Activated naive CD4-positive, alpha-beta T cell treated with Interleukin-2 at 50 U/mL for 16 hours (primary cell): Measurements from ENCODE around the gene DNAJC3.
"Not testable (repeated sequence)": the region's sequence is repeated elsewhere in the genome, so short reads cannot be mapped to it uniquely, and the experiment has no call there.

Source experiments
- DNase-seq: peaks from one replicate; pipeline ENCODE4 v3.0.0-alpha.2; 2020

DNAJC3 gene

GRCh38 chr13:95676105-95676761 lies 706 bp upstream of the DNAJC3 start:
- peak; percentile 26 for DNase-seq

DNA sequence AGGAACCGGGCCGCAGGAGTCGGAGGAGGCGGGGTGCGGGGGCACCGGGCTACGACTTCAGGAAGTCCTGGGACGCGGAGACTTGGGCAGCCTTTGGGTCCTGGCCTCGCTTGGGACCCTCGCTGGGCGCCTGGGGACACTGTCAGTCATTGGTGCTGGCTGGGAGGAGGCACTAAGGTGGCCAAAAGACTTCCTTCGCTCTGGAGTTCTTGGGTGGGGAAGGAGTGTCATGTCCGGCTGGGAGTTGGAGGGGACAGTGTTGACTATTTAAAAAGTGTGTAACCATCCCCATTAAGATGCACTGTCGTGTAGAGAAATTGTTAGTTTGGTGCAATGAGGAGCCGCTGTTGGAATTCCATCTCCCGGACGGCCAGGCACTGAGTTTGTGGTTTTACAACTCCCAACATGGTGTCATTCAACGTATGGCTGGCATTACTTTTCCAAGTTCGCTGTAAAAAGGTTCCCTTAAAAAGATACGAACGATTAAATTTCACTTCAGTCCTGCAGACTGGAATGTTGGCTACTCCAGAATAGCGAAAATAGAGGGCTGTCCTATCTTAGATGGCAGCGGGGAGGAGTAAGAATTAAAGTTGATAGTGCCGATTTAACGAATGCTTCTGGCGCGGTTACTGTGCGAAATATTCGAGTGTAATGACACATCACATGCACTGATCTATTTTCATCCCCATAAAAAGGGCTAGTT lies 776 bp downstream of the DNAJC3 start:
- DNase-seq = no peak

DNA sequence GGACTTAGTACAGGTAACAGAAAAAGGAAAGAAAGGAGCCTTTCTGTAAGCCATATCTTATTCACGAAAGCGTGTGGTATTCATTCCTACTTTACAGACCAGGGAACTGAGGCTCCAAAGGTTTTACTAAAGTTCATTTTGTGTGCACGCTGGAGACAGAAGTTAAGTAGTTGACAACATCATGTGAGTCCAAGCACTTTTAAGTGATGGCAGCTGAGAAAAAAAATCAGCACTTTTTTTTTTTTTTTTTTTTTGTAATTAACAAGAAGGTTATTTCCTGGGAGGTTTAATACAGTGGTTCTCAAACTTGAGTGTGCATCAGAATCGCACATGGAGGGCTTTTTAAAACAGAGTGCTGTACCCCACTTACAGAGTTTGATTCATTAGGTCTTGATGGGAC lies 2.0 kb downstream of the DNAJC3 start:
- DNase-seq = no peak

DNA sequence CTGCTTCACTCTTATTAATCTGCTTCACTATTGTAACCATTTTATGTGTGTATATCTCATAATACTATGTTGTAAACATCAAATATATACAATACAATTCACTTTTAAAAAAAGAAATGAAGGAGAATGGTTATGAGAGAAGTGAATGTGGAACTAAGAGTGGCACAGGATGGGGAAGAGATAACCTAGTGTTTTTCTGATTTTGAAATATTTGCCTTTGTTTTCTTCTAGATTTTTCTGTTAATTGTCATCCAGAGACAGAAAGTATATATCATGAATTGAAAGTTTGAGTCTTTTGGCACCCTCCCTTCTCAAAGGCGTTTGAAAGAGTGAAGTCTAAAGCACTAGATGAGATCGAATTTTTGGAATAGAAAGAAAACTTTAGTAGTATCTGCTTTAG lies 2.8 kb downstream of the DNAJC3 start:
- no peak for DNase-seq

DNA sequence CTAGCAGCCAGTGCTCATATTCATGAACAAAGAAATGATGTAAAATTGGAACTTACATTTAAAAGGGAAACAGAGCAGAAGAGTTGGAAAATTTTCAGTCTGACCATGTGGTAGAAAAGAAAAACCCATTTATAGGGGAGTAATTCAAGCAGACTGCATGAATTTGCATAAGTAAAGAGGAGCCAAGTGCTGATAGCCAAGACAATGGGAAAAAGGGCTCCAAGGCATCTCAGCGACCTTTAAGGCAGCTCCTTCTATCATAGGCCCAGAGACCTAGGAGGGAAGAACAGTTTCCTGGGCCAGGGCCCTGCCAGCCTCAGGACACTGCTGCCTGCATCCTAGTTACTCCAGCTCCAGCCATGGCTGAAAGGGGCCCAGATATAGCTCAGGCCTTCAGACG lies 7.5 kb downstream of the DNAJC3 start:
- DNase-seq = no peak

- DNase-seq = not testable (repeated sequence)
Observed at GRCh38 chr13:95684960-95685359, 8.0 kb downstream of the DNAJC3 start.

DNA sequence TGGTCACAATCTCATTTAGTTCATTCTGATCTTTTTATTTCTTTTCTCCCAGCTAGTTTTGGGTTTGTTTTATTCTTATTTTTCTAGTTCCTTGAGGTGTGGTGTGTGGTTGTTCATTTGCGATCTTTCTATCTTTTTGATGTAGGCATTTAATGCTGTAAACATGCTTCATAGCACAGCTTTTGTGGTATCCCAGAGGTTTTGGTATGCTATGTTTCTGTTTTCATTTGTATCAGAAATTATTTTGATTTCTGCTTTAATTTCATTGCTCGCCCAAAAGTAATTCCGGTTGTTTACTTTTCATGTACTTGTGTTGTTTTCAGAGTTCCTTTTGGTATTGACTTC lies 12.6 kb downstream of the DNAJC3 start:
- no peak for DNase-seq

DNA sequence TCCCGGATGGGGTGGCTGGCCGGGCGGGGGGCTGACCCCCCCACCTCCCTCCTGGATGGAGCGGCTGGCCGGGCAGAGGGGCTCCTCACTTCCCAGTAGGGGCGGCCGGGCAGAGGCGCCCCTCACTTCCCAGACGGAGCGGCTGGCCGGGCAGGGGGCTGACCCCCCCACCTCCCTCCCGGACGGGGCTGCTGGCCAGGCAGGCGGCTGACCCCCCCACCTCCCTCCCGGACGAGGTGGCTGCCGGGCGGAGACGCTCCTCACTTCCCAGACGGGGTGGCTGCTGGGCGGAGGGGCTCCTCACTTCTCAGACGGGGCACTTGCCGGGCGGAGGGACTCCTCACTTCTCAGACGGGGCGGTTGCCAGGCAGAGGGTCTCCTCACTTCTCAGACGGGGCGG lies 14.0 kb downstream of the DNAJC3 start:
- not testable (repeated sequence) for DNase-seq

DNA sequence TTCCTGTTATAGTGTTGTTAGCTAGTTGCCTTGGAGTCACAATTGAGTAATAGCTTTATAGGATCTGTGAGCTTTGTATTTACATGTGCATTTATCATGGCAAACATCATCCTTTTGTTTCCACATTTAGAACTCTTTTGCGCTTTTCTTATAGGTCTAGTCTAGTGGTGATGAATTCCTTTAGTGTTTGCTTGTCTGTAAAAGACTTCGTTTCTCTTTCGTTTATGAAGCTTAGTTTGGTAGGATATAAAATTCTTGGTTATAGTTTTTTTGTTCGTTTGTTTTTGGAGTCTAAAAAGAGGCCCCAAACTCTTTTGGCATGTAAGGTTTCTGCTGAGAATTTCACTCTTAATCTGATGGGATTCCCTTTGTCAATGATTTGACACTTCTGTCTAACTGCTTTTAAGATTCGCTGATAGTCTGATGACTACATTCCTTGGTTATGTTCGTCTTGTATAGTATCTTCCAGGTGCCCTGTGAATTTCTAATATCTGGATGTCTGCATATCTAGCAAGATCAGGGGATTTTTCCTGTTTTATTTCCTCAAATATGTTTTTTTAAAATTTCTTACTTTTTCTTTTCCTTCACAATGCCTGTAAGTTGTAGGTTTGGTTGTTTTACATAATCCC lies 20.2 kb downstream of the DNAJC3 start:
- no peak for DNase-seq

DNA sequence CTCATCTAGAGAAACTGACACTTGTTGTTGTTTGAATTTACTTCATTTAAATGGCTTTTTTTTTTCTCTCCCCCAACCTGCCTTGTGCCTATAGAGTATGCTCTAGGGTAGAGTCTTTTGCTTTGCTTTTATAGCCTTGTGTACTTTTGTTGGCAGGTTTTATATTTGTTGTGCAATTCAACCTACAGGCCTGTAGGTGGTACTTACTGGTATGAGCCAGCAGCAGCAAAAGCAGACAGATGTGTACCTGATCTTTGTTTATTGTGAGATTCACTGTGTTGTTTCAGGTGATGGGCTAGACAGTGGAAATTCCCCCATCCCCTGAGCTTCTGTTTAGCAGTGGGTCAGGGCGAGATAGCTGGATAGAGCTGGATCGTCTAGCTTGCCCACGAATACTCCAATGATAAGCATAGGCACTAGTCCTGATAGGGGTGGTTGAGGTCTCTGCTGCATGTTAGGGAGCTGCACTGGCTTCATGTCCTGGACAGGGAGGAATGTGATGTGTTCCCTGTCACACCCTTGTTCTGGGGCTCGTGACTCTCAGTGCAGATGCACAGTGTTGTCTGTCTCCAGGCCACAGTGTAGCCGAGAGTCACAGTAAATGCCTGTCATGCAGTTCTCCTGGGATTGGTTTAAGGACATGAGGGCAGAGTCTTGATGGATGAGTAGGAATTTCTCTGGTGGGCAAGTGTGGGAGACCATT lies 21.3 kb downstream of the DNAJC3 start:
- DNase-seq = no peak

DNA sequence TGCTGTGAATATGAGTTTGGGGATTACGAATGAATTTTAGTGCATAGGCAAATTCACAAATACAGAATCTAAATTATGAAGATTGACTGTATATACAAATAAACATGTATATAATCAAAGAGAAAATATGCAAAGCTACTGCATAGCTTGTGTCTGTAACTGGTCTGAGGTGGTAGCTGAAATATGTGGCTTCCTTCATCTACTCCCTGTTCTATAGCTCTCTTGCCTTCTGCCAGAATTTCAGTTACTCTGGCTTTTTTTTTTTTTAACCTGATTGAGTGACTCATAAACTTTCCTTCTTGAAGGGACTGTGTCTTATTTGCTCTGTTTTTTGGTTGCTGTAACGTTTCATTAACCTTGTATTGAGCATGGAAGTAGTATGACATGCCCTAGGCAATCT lies 26.6 kb downstream of the DNAJC3 start:
- no peak for DNase-seq

DNA sequence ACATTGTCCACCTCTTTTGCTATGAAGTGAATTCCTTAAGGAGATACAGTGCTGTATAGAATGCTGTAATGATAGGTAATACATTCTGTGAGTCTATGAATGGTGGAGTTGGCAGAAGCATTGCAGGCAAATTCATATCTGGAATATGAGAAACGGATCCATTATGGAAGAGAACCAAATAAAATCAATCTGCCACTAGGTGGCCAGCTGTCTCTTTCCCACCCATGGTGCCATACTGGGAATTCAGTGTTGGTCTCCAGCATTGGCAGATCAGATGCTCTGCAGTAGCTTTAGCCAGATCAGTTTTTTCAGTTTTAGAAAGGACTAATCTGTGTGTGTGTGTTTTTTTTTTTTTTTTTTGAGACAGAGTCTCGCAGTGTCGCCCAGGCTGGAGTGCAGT lies 27.6 kb downstream of the DNAJC3 start:
- no peak for DNase-seq

DNA sequence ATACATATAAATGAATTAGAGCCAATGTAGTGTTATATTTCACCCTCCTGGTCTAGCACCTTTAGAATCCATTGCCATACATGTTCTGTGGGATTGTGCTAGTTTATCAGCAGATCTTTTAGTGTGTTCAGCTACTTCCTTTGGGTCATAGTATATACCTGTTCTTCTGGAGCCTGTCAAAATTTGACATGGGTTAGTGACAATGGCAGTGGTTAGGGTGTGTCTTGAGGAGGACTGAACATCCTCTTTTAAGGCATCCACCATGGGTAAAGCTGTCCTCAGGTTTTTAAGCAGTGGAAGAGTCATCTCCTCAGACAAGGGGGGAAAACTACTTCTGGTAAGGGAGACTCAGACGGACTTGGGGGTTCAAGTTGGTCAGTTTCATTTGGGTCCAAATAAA lies 29.4 kb downstream of the DNAJC3 start:
- no peak for DNase-seq

DNA sequence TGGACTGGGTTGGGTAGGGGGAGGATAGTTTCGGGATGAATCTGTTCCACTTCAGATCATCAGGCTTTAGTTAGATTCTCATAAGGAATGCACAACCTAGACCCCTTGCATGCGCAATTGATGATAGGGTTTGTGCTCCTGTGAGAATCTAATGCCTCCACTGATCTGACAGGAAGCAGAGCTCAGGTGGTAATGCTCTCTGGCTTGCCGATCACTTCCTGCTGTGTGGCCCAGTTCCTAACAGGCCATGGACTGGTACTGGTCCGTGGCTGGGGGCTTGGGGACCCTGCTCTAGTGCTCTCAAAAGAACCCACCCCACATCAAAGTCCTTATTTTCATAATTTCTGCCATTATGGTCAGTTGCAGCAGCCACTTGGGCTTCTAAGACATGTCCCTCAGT lies 30.1 kb downstream of the DNAJC3 start:
- no peak for DNase-seq

- DNase-seq = no peak
Observed at GRCh38 chr13:95707442-95708390, 30.8 kb downstream of the DNAJC3 start.

DNA sequence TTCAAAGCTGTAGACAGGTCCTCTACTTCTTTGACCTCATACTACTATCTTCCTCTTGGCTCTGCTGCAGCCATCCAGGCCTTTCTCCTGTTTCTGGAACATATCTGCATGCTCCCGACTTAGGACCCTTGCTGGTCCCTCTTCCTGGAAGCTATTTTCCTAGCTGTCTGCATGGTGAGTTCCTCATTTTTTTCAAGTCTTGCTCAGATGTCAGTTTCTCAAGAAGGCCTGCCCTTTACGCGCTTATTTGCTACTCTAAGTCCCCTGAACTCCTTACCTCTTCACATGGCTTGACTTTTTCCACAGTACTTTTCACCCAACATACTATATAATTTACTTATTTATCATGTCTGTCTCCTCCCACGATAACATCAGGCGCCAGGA lies 31.4 kb downstream of the DNAJC3 start:
- no peak for DNase-seq

- DNase-seq = no peak
Observed at GRCh38 chr13:95708811-95709500, 32.0 kb downstream of the DNAJC3 start.

DNA sequence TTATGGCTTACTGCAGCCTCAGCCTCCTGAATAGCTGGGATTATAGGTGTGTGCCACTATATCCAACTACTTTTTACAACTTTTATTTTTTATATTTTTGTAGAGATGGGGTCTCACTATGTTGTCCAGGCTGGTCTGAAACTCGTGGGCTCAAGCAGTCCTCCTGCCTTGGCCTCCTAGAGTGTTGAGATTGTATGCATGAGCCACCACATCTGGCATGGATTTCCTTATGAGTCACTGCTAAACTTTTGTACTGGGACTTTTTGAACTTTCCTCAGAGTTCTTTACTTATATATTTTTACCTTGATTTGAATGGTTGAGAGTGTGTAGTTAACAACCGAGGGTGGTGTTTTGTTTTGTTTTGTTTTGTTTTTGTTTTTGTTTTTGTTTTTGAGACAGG lies 33.4 kb downstream of the DNAJC3 start:
- DNase-seq = no peak

DNA sequence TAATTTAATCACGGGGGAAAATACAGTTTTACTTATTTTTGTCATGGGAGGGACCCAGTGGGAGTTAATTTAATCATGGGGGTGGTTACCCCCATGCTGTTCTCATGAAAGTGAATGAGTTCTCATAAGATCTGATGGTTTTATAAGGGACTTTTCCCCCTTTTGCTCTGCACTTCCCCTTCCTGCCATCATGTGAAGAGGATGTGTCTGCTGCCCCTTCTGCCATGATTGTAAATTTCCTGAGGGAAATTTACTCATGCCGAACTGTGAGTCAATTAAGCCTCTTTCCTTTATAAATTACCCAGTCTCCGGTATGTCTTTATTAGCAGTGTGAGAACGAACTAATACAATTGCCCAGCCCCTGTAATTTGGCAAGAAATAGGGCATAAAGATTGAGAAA lies 35.9 kb downstream of the DNAJC3 start:
- not testable (repeated sequence) for DNase-seq

GRCh38 chr13:95713651-95714050 lies 36.7 kb downstream of the DNAJC3 start:
- no peak for DNase-seq

DNA sequence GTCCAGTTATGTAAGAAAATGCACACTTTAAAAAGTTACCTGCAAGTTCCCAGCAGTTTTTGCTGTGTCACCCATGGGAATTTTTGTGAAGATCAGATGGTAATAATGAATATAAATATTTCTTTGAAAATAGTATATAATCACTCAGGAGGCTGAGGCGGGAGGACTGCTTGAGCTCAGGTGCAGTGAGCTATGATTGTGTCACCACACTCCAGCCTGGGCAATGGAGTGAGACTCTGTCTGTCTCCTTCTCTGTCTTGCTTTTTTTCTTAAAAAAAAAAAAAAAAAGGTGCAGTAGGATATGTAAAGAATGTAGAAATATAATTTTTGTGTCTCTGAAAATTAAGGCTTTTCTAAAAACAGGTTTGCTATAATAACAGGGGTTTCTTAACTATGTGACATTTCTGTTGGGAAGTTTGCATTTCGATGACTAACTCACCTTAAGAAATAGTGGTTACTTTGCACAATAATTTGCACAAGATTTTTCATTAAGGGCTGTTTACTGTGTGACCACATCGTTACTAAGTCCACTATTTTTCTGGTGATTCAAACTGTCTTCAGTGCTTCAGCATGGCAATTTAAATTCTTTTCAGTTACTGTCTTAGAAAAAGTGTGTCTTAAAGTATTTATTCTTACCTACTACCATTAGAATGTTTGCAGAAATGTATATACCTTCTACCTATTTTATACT lies 37.3 kb downstream of the DNAJC3 start:
- DNase-seq = no peak

DNA sequence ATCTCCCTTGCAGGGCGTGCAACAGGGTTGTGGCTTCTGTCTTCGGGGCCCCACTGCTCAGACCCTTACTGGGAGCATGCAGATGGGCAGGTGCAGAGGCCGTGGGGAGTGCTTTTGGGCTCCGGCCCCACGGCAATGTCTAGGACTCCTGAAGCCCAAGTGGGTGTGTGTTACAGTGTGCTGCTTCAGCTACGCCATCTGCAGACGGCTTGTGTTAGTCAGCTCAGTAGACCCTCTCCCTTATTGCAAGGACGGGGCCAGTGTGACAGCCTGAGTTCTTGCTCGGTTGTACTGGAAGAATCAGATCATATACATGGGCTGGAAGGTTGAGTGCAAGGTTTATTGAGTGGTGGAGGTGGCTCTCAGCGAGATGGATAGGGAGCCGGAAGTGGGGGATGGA lies 39.3 kb downstream of the DNAJC3 start:
- no peak for DNase-seq
